Fibroblast of pulmonary artery (primary cell): Measurements from ENCODE around the gene SLC16A7.

Experiments used
- DNase-seq: peaks from one replicate; pipeline ENCODE4 v3.0.0-alpha.2; 2010; ENCODE audit warnings: low read depth
- H3K4me3 ChIP-seq: replicated peaks from 2 replicates; pipeline ENCODE4 v1.5.1; 2011; ENCODE audit warnings: low read depth, mild to moderate bottlenecking, control low read depth, low read length, moderate library complexity
- CTCF ChIP-seq: IDR thresholded peaks from 2 replicates; pipeline ENCODE4 v1.5.1; 2011; ENCODE audit warnings: mild to moderate bottlenecking, control low read depth, low read length, inconsistent platforms; ENCODE audit errors: missing control alignments

SLC16A7 gene

DNA sequence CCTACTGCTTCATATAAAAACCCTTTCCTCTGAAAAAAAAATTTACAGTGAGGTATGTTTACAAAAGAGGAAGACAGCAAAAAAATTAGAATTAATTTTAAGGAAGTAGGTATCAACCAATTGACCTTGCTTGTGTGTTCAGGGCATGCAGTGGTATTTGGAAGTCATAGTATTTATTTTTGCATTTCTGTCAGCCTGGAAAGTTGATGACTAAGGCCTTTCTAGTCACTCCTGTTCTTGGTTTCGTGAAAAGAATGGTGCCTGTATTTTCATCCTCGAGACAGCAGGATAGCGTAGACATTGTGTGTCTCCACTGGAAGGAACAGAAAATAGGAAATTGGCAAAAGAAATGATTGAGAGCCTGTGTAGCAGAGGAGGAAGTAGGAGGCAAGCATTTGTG, 24.5 kb downstream of the SLC16A7 start:
- DNase-seq, result no peak
- TF ChIP-seq CTCF, result no peak
- no peak overlapping the region for H3K4me3 ChIP-seq

DNA sequence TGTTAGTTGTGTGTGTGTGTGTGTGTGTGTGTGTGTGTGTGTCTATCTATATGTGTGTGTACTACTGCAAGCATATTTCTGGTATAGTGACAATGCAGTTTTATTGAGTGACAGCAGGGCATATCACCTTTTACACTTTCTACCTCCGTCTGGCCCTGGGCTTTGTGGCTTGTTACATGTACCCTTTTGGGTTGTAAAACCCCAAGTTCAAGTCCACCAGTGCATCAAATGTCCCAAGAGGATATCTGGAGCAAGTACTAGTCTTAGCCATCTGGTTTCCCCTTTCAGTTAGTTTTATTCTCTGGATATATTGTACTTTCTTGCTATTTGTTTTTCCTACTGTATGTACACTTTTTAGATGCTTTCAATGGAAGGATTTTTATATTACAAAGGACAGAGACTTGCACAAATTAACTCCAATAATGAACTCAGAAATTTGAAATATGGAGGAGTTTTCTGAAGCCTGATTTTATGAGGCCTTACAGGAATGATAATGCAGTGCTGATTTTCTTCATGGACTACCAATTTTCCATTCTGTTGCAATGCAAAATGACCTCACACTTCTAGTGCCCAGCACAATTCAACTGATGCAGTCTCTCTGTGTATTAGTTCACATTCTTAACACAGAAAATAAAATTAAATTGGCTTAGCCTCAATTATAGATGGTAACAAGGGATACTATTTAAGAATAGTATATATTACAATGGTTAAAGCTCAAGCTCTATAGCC, 29.1 kb downstream of the SLC16A7 start:
- DNase-seq, result peak; percentile 24
- H3K4me3 ChIP-seq, result no peak overlapping the region
- no peak for TF ChIP-seq CTCF

DNA sequence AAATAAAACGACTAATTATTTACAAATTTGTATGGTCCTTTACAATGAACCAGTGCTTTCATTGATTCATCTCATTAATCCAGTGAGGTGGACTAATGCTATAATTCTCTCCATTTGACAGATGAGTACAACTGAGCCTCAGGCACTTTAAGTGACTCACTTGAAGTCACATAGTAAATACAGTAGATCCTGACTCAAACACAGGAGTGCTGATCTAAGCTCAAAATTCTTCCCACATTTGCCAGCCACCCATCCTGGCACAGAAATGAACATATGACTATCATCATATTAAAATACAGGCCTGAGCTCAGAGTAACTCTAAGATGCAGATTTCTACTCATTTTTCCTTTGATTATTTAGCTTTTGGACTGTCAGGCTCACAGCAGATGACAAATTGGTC, 30.6 kb downstream of the SLC16A7 start:
- DNase-seq, result no peak
- H3K4me3 ChIP-seq, result no peak overlapping the region
- no peak for TF ChIP-seq CTCF

DNA sequence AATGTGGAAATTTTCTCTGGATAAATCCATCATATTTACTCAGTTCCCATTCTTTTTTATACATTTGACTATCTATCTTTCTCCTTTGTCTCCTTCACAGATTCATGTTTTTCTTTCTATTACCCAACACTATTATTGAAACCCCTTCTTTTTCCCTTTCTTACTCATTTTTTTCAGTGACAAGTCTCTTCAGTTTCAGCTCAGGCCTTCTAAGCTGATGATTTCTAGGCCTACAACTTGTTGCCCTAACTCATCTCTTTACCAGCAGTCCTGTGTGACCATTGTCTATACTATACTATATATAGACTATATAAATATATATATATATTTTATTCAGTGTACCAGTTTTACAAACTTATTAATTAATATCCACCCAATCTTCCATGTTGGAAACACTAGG, 31.8 kb downstream of the SLC16A7 start:
- no peak for TF ChIP-seq CTCF
- H3K4me3 ChIP-seq, result no peak overlapping the region
- DNase-seq, result no peak

DNA sequence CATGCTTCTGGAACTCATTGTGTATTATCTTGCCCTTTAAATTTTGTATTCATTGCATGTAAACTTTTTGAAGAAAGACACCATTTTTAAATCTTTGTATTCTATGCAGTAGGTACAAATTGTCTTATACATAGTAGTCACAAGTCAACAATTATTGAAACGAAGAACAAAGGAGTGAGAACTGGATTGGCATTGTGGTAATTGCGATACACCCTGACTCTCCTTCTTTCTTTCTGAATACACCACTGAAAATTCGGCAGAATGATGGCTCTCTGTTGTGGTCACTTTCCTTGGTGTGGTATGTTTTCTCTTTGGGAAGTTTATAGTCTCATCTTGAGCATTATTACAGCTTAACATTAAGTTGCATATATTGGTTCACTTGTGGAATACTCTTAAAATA, 34.1 kb downstream of the SLC16A7 start:
- H3K4me3 ChIP-seq, result no peak overlapping the region
- no peak for TF ChIP-seq CTCF
- DNase-seq, result no peak

GRCh38 chr12:59632408-59632807, 36.6 kb downstream of the SLC16A7 start:
- no peak for DNase-seq
- no peak overlapping the region for H3K4me3 ChIP-seq
- no peak for TF ChIP-seq CTCF

DNA sequence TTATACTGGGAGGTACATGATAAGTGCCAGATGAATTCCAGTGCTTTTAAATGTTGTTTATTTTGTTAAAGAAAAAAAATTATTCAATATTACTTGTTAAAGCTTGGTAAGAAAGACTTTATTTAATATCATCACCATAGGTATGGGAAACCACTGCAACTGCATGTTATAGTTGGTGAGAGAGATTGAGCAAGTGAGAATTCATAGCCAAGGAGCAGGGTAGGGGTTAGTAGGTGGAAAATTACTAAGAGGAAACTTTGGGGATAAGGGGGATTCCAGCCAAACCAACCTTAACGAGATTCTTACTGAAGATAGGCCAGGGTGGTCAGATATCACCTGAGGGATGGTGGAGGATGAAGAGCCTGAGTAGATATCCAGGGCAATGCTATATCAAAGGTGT, 38.4 kb downstream of the SLC16A7 start:
- H3K4me3 ChIP-seq, result no peak overlapping the region
- DNase-seq, result no peak
- TF ChIP-seq CTCF, result no peak
